Caco-2 (cell line): ENCODE data around the gene YY1. TPM values are rescaled to one million over a fixed set of nuclear protein-coding genes. Genes with fewer than 3 reads are reported as not detected.
A peak's percentile ranks its signal among the peaks of the same experiment; 100 is the strongest.

ENCODE experiments used
- BruUV-seq: library from RNA; stranded (reverse); fragments of 400-500 nt; replicated peaks from 2 replicates; lab custom pipeline; 2021; lab: Mats Ljungman, UMichigan
- CTCF ChIA-PET: fragments of 300-600 bp; sonication (Branson Sonifier 250); formaldehyde crosslinking; loops from one replicate; lab custom pipeline; 2022; ENCODE audit warnings: antibody characterized with exemption; lab: Charles Lee
- POLR2A ChIA-PET: fragments of 300-600 bp; sonication (Branson Sonifier 250); formaldehyde crosslinking; loops from one replicate; lab custom pipeline; 2022; ENCODE audit warnings: antibody characterized with exemption; lab: Charles Lee
- DNase-seq, 2 experiments: peaks; one replicate each; pipeline versions ENCODE4 v3.0.0 to v3.0.0-alpha.2; 2020 to 2022
- H3K27me3 ChIP-seq: replicated peaks from 2 replicates; pipeline ENCODE4 v1.6.0; 2011; ENCODE audit warnings: low read length; ENCODE audit not compliant: control insufficient read depth, insufficient read depth
- H3K36me3 ChIP-seq: 2 replicates; pipeline ENCODE4 v1.5.1; 2011; ENCODE audit warnings: low read length; ENCODE audit not compliant: control insufficient read depth, insufficient read depth
- H3K4me1 ChIP-seq: fragments of 250-450 bp; sonication (Bioruptor Pico); 2 replicates; pipeline ENCODE4 v1.5.1; 2020; ENCODE audit warnings: mild to moderate bottlenecking
- H3K4me3 ChIP-seq: 2 replicates; pipeline ENCODE4 v1.5.1; 2011; ENCODE audit warnings: low read depth, mild to moderate bottlenecking, control low read depth, low read length
- H3K9me3 ChIP-seq: fragments of 250-450 bp; sonication (Bioruptor Pico); 2 replicates; pipeline ENCODE4 v1.5.1; 2020; ENCODE audit warnings: mild to moderate bottlenecking, moderate library complexity
- H3K27ac Mint-ChIP-seq: one replicate; pipeline ENCODE4 v1.8.0; 2022; ENCODE audit warnings: mixed read lengths; ENCODE audit not compliant: unreplicated experiment
- H3K27me3 Mint-ChIP-seq: one replicate; pipeline ENCODE4 v1.8.0; 2022; ENCODE audit warnings: mixed read lengths; ENCODE audit not compliant: insufficient read depth, unreplicated experiment
- H3K36me3 Mint-ChIP-seq: one replicate; pipeline ENCODE4 v1.8.0; 2022; ENCODE audit warnings: mild to moderate bottlenecking, mixed read lengths; ENCODE audit not compliant: insufficient read depth, unreplicated experiment
- H3K4me1 Mint-ChIP-seq: one replicate; pipeline ENCODE4 v1.8.0; 2022; ENCODE audit warnings: low read depth, mixed read lengths; ENCODE audit not compliant: unreplicated experiment
- H3K4me3 Mint-ChIP-seq: one replicate; pipeline ENCODE4 v1.8.0; 2022; ENCODE audit warnings: mild to moderate bottlenecking, moderate library complexity, mixed read lengths; ENCODE audit not compliant: unreplicated experiment
- H3K9me3 Mint-ChIP-seq: one replicate; pipeline ENCODE4 v1.8.0; 2022; ENCODE audit warnings: mixed read lengths; ENCODE audit not compliant: unreplicated experiment
- CTCF ChIP-seq, 2 experiments: fragments of 200-600 bp in 1 of 2; IDR thresholded peaks; 1 replicate in 1 of 2; 2 replicates in 1 of 2; pipeline versions ENCODE4 v1.5.1 to v1.8.0; 2011 to 2022; ENCODE audit warnings: antibody characterized with exemption in 1 of 2, control low read depth in 1 of 2, inconsistent platforms in 1 of 2, low read depth in 1 of 2, low read length in 1 of 2, mild to moderate bottlenecking in 1 of 2, moderate library complexity in 1 of 2; ENCODE audit not compliant: insufficient read depth in 1 of 2, severe bottlenecking in 1 of 2, unreplicated experiment in 1 of 2
- intact Hi-C: fragments of 100-400 bp; cut with micrococcal nuclease; formaldehyde crosslinking; loops from one replicate; pipeline ENCODE4 v1.10.0; 2022; ENCODE audit not compliant: unreplicated experiment
- total RNA-seq: library from RNA; stranded (reverse); gene quantifications from 2 replicates; pipeline ENCODE4 v1.2.3, GENCODE V29; 2022

Gene YY1
- total RNA-seq, 1 experiment from 2014 or later, result 94.1 TPM

GRCh38 chr14:100237735-100238418 lies 1.1 kb upstream of the YY1 start:
- peaks cover 7% of the 10 kb centered on the region; the same call in 1 of the 2 replicates for H3K4me1 ChIP-seq
- no peaks in the 10 kb centered on the region for H3K27me3 Mint-ChIP-seq
- ChIA-PET POLR2A (interaction anchor here (0.8 kb wide), 2 partner anchors 17 to 33 kb away, joined by 3 read pairs; no protein-coding TSS in a partner anchor), CTCF (interaction anchor here (0.6 to 2.1 kb wide), 3 partner anchors 17 to 1863 kb away, joined by 4 to 10 read pairs (median 4); no protein-coding TSS in a partner anchor)
- peaks cover 43% of the 10 kb centered on the region for H3K36me3 Mint-ChIP-seq
- peak overlapping the region; percentile 84 for H3K4me3 Mint-ChIP-seq
- no peak for TF ChIP-seq CTCF (IDR thresholded peaks at IDR 0.05; ENCODE audit: insufficient read depth in 1 of 2, low read depth in 1 of 2, low read length in 1 of 2, severe bottlenecking in 1 of 2, unreplicated experiment in 1 of 2)
- H3K4me3 ChIP-seq, result peak overlapping the region; percentile 89
- intact Hi-C loops, result loop anchor here (1.0 kb wide), 1 partner anchor 45 kb away; no protein-coding TSS in a partner anchor
- H3K4me1 Mint-ChIP-seq, result peaks cover 9% of the 10 kb centered on the region
- peak; percentile 38 to 40 for DNase-seq
- no TSS peak for BruUV-seq
- peak overlapping the region; percentile 88 for H3K27ac Mint-ChIP-seq
- no peaks in the 10 kb centered on the region for H3K9me3 ChIP-seq
- H3K27me3 ChIP-seq, result no peaks in the 10 kb centered on the region
- H3K9me3 Mint-ChIP-seq, result no peaks in the 10 kb centered on the region
- no peaks in the 10 kb centered on the region; the same call in 1 of the 2 replicates for H3K36me3 ChIP-seq

- Mint-ChIP-seq H3K4me1 (peaks cover 9% of the 10 kb centered on the region), H3K4me3 (peak overlapping the region; percentile 84), H3K27ac (peak overlapping the region; percentile 91), H3K27me3 (no peaks in the 10 kb centered on the region), H3K9me3 (no peaks in the 10 kb centered on the region), H3K36me3 (peaks cover 45% of the 10 kb centered on the region)
- TF ChIP-seq CTCF (IDR thresholded peaks at IDR 0.05; ENCODE audit: insufficient read depth in 1 of 2, low read depth in 1 of 2, low read length in 1 of 2, severe bottlenecking in 1 of 2, unreplicated experiment in 1 of 2), result no peak
- peaks cover 7% of the 10 kb centered on the region; the same call in 1 of the 2 replicates for H3K4me1 ChIP-seq
- intact Hi-C loops, result no loop called here
- no TSS peak for BruUV-seq
- H3K27me3 ChIP-seq, result no peaks in the 10 kb centered on the region
- H3K4me3 ChIP-seq, result peak overlapping the region; percentile 100
- ChIA-PET CTCF (no interaction called here), POLR2A (interaction anchor here (0.5 kb wide), 1 partner anchor 10 kb away, joined by 3 read pairs; no protein-coding TSS in a partner anchor)
- no peaks in the 10 kb centered on the region; the same call in 1 of the 2 replicates for H3K36me3 ChIP-seq
- peak; percentile 26 to 37 for DNase-seq
- H3K9me3 ChIP-seq, result no peaks in the 10 kb centered on the region
These were observed 381 bp downstream of the YY1 start for GRCh38 chr14:100239211-100239839.
